Fibroblast of lung (primary cell): ENCODE results near the gene TMEM40.

Experiments
- CTCF ChIP-seq, 2 donors: IDR thresholded peaks in 1 of 2; conservative IDR thresholded peaks in 1 of 2; 1 replicate in 1 of 2; 2 replicates in 1 of 2; pipeline ENCODE4 v1.5.1; 2011 to 2012; ENCODE audit warnings: low read length in 2 of 2, control low read depth in 1 of 2, inconsistent platforms in 1 of 2, low read depth in 1 of 2, mild to moderate bottlenecking in 1 of 2
- EZH2 ChIP-seq: IDR thresholded peaks from 2 replicates; pipeline ENCODE4 v1.5.1; 2012; ENCODE audit warnings: low read length, control low read depth, mild to moderate bottlenecking; ENCODE audit errors: missing control alignments

DNA sequence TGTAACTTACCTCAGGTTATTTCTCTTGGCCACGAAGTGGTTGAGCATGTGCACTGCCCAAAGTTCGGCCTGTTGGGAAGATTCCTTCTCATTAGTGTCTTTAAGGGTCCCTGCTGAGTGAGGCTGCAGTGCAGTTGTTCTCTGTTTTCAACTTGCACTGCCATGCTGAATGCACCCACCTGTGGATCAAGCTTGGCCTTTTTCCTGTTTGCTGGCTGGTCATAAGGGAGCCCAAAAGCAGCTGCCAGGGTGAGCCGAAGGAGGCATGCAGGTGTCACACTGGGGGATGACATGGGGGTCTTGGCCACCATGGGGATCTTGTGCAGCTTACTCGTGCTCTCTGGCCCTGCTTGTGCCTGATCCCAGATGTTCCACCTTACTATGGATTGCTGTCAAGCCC is 49.0 kb downstream of the TMEM40 start:
- TF ChIP-seq CTCF (conservative IDR thresholded peaks at IDR 0.05 in 1 of 2, IDR thresholded peaks at IDR 0.05 in 1 of 2; ENCODE audit: low read depth in 1 of 2, low read length in 2 of 2) (no peak), EZH2 (no peak)
